ENCODE measurements around the gene SEMA3D.

DNA sequence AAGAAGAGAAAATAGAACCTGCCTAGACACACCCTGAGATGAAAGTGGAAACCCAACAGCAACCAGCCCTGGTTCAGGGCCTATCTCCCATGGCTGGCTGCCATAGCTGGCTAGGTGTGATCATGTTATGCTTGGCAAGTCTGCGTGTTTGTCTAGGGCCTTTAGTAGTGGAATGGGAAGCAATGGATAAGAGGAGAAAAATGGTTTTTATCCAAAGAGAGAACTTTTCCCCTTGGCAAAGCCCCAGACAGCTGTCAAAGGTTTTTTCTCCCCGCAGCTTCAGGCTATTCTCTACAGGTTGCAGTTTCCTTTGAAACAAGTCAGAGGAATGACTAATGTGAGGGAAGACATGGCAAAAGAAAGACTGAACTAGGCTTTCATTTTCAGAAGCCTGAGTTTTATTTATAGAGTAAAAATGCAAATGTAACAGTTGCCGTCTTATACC lies 161.5 kb downstream of the SEMA3D start:
- TF ChIP-seq, protein P1, sequence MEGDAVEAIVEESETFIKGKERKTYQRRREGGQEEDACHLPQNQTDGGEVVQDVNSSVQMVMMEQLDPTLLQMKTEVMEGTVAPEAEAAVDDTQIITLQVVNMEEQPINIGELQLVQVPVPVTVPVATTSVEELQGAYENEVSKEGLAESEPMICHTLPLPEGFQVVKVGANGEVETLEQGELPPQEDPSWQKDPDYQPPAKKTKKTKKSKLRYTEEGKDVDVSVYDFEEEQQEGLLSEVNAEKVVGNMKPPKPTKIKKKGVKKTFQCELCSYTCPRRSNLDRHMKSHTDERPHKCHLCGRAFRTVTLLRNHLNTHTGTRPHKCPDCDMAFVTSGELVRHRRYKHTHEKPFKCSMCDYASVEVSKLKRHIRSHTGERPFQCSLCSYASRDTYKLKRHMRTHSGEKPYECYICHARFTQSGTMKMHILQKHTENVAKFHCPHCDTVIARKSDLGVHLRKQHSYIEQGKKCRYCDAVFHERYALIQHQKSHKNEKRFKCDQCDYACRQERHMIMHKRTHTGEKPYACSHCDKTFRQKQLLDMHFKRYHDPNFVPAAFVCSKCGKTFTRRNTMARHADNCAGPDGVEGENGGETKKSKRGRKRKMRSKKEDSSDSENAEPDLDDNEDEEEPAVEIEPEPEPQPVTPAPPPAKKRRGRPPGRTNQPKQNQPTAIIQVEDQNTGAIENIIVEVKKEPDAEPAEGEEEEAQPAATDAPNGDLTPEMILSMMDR (IDR thresholded peaks at IDR 0.05), result no peak
- TF ChIP-seq POLR2A (IDR thresholded peaks at IDR 0.05), result no peak

All from prostate gland (tissue), 2 donors.